Motor neuron (in vitro differentiated cells): ENCODE results near the gene ADAT1. TPM values are rescaled to one million over a fixed set of nuclear protein-coding genes. Genes with fewer than 3 reads are reported as not detected.
"Not testable (repeated sequence)": the region's sequence is repeated elsewhere in the genome, so short reads cannot be mapped to it uniquely, and the experiment has no call there.

Experiments used
- ATAC-seq, 8 experiments: fragments of 200-7000 bp; cut with Tn5 transposase; replicated peaks in 6 of 8; 2 replicates each; pipeline ENCODE4 v1.8.0; 2021; ENCODE audit warnings: mild to moderate bottlenecking in 8 of 8, moderate library complexity in 8 of 8
- H3K27ac ChIP-seq, 2 donors: fragments of 250-450 bp; sonication (Bioruptor Pico); 2 replicates each; pipeline ENCODE4 v1.9.0; 2021; ENCODE audit warnings: antibody characterized with exemption in 2 of 2, mild to moderate bottlenecking in 2 of 2, moderate library complexity in 1 of 2
- H3K4me1 ChIP-seq, 2 donors: fragments of 250-450 bp; sonication (Bioruptor Pico); replicated peaks in 1 of 2; 2 replicates each; pipeline ENCODE4 v1.6.1; 2021; ENCODE audit warnings: antibody characterized with exemption in 2 of 2, mild to moderate bottlenecking in 2 of 2, moderate library complexity in 1 of 2
- H3K4me3 ChIP-seq, 5 donors: fragments of 250-450 bp; sonication (Bioruptor Pico); 2 replicates each; pipeline ENCODE4 v1.9.0; 2021; ENCODE audit warnings: antibody characterized with exemption in 5 of 5, mild to moderate bottlenecking in 5 of 5, moderate library complexity in 4 of 5
- whole genome bisulfite sequencing, 10 experiments: fragments of 450-650 bp; shearing (Covaris generic); methylation state at CpG; one replicate each; pipeline ENCODE4 v1.0.0; 2022; 5-methylcytosine and 5-hydroxymethylcytosine counted together
- in situ Hi-C, 9 experiments: fragments of 400-800 bp; cut with MboI; loops; one replicate each; pipeline ENCODE4 v1.15.0; 2021; ENCODE audit warnings: low sequenced_read_pairs in 9 of 9, low pct_unique_long_range_greater_than_20kb in 2 of 9; ENCODE audit not compliant: unreplicated experiment in 9 of 9
- total RNA-seq, 8 experiments: library from RNA; unstranded; fragments of 300-600 nt; gene quantifications; 2 replicates each; pipeline versions ENCODE4 v1.2.3 to v1.2.4, GENCODE V29; 2022

ADAT1 gene
- total RNA-seq, 8 experiments from 2014 or later: 34.0 to 67.2 (median 48.7) TPM

GRCh38 chr16:75617121-75617520, 6.0 kb downstream of the ADAT1 start:
- in situ Hi-C loops: loop anchor here in 1 of 9 experiments (25.0 kb wide), 1 partner anchor 155 kb away; the partner anchor contains the start of gene TMEM170A
- Histone ChIP-seq H3K27ac (no peak overlapping the region), H3K4me3 (no peak overlapping the region), H3K4me1 (peaks cover 13 to 15% of the 10 kb centered on the region in 2 donors)
- ATAC-seq: no peak
- WGBS, 10 experiments: 93 to 100% (median 100%) methylated on average over 1 to 3 of the region's 3 CpGs; no CpG with 5 or more reads in 3 of the 10 experiments

GRCh38 chr16:75616521-75617010, 6.5 kb downstream of the ADAT1 start:
- Histone ChIP-seq H3K4me1 (peaks cover 7 to 10% of the 10 kb centered on the region in 2 donors), H3K4me3 (no peak overlapping the region), H3K27ac (no peak overlapping the region)
- no peak for ATAC-seq
- in situ Hi-C loops: loop anchor here in 1 of 9 experiments (25.0 kb wide), 1 partner anchor 154 kb away; the partner anchor contains the start of gene TMEM170A
- 78 to 95% (median 89%) methylated on average over 1 to 4 of the region's 4 CpGs; no CpG with 5 or more reads in 2 of the 10 experiments for WGBS, 10 experiments

GRCh38 chr16:75615619-75616018, 7.5 kb downstream of the ADAT1 start:
- in situ Hi-C loops: loop anchor here in 1 of 9 experiments (25.0 kb wide), 1 partner anchor 153 kb away; the partner anchor contains the start of gene TMEM170A
- Histone ChIP-seq H3K27ac (no peak overlapping the region), H3K4me3 (no peak overlapping the region), H3K4me1 (peaks cover 0 to 1% of the 10 kb centered on the region in 2 donors)
- WGBS, 10 experiments: 56 to 100% (median 100%) methylated on average over 1 to 2 of the region's 2 CpGs; no CpG with 5 or more reads in 1 of the 10 experiments
- ATAC-seq: peak in 3 of 8 experiments; percentile 16 to 90 (median 89)

- no peaks in the 10 kb centered on the region for H3K4me1 ChIP-seq
Observed at GRCh38 chr16:75614066-75614897, 8.8 kb downstream of the ADAT1 start.

GRCh38 chr16:75606507-75606906, 16.6 kb downstream of the ADAT1 start:
- no peak for ATAC-seq
- Histone ChIP-seq H3K4me1 (no peaks in the 10 kb centered on the region), H3K4me3 (no peak overlapping the region), H3K27ac (no peak overlapping the region)
- in situ Hi-C loops: loop anchor here in 1 of 9 experiments (25.0 kb wide), 1 partner anchor 144 kb away; the partner anchor contains the start of gene TMEM170A
- WGBS, 10 experiments: 100% methylated on average over 1 of the region's 1 CpG; no CpG with 5 or more reads in 8 of the 10 experiments

More at GRCh38 chr16:75614066-75614897, 8.8 kb downstream of the ADAT1 start:
- ATAC-seq: peak in 1 of 8 experiments; percentile 26
- H3K27ac ChIP-seq: no peak overlapping the region
- H3K4me3 ChIP-seq: no peak overlapping the region
- in situ Hi-C loops: loop anchor here in 1 of 9 experiments (25.0 kb wide), 1 partner anchor 152 kb away; the partner anchor contains the start of gene TMEM170A
- WGBS, 10 experiments: 88 to 100% (median 100%) methylated on average over 1 to 4 of the region's 4 CpGs; no CpG with 5 or more reads in 3 of the 10 experiments

- WGBS, 10 experiments: 71 to 100% (median 89%) methylated on average over 1 to 3 of the region's 4 CpGs; no CpG with 5 or more reads in 3 of the 10 experiments
- H3K4me1 ChIP-seq: no peaks in the 10 kb centered on the region
- no peak for ATAC-seq
- in situ Hi-C loops: loop anchor here in 1 of 9 experiments (25.0 kb wide), 1 partner anchor 141 kb away; the partner anchor contains the start of gene TMEM170A
- H3K27ac ChIP-seq: no peak overlapping the region
- H3K4me3 ChIP-seq: no peak overlapping the region
Observed at GRCh38 chr16:75603241-75603640, 19.8 kb downstream of the ADAT1 start.

- 69 to 100% (median 96%) methylated on average over 2 to 6 of the region's 6 CpGs for WGBS, 10 experiments
- Histone ChIP-seq H3K4me1 (peaks cover 8 to 9% of the 10 kb centered on the region in 2 donors), H3K4me3 (no peak overlapping the region), H3K27ac (no peak overlapping the region)
- no peak for ATAC-seq
- in situ Hi-C loops: loop anchor here in 1 of 9 experiments (25.0 kb wide), 1 partner anchor 137 kb away; the partner anchor contains the start of gene TMEM170A
Observed at GRCh38 chr16:75599452-75600277, 23.4 kb downstream of the ADAT1 start.

GRCh38 chr16:75593825-75594820, 29.0 kb downstream of the ADAT1 start:
- peak in 7 of 8 experiments; percentile 47 to 93 (median 92) for ATAC-seq
- Histone ChIP-seq H3K4me3 (no peak overlapping the region), H3K27ac (peak overlapping the region; percentile 68 to 76), H3K4me1 (peaks cover 17 to 27% of the 10 kb centered on the region in 2 donors)
- in situ Hi-C loops: no loop called here
- 37 to 94% (median 57%) methylated on average over 3 to 13 of the region's 17 CpGs; no CpG with 5 or more reads in 1 of the 10 experiments for WGBS, 10 experiments

- Histone ChIP-seq H3K4me3 (no peak overlapping the region), H3K4me1 (peaks cover 17 to 27% of the 10 kb centered on the region in 2 donors), H3K27ac (no peak overlapping the region)
- in situ Hi-C loops: no loop called here
- WGBS, 10 experiments: 70 to 100% (median 81%) methylated on average over 1 to 5 of the region's 6 CpGs; no CpG with 5 or more reads in 2 of the 10 experiments
- peak in 2 of 8 experiments; percentile 21 to 32 for ATAC-seq
Observed at GRCh38 chr16:75593308-75593707, 29.8 kb downstream of the ADAT1 start.

GRCh38 chr16:75591927-75592326, 31.2 kb downstream of the ADAT1 start:
- in situ Hi-C loops, ATAC-seq, H3K4me3 ChIP-seq, H3K27ac ChIP-seq: not testable (repeated sequence)
- peaks cover 17 to 27% of the 10 kb centered on the region in 2 donors for H3K4me1 ChIP-seq
- WGBS, 10 experiments: 20 to 100% (median 87%) methylated on average over 1 to 4 of the region's 9 CpGs; no CpG with 5 or more reads in 2 of the 10 experiments
